Myocyte (in vitro differentiated cells): ENCODE measurements around the gene KANSL3. TPM values are rescaled to one million over a fixed set of nuclear protein-coding genes. Genes with fewer than 3 reads are reported as not detected.
A peak's percentile ranks its signal among the peaks of the same experiment; 100 is the strongest.
"Not testable (repeated sequence)": the region's sequence is repeated elsewhere in the genome, so short reads cannot be mapped to it uniquely, and the experiment has no call there.

Source experiments
- DNase-seq: peaks from one replicate; pipeline ENCODE4 v3.0.0-alpha.2; 2012; ENCODE audit warnings: low read depth
- polyA plus RNA-seq: library from polyadenylated mRNA; unstranded; fragments of >200 nt; gene quantifications from one replicate; pipeline ENCODE4 v1.2.1, GENCODE V29; 2012; ENCODE audit warnings: missing spikeins
- total RNA-seq: library from RNA; depleted of rRNA; stranded (reverse); fragments of >200 nt; gene quantifications from 2 replicates; pipeline ENCODE4 v1.2.3, GENCODE V29; 2014

KANSL3 gene
- total RNA-seq: 32.8 and 38.6 TPM in 2 replicates
- 28.6 TPM for polyA plus RNA-seq

- peak; percentile 92 for DNase-seq
Measured at GRCh38 chr2:96638144-96639121, at the start of gene KANSL3. KANSL3 (minus strand) TSS chr2:96638312; CDS start chr2:96637135, 1,177 bp downstream.

- DNase-seq: no peak
Measured at GRCh38 chr2:96687266-96687665, 49.2 kb upstream of the KANSL3 start.

GRCh38 chr2:96685577-96686459 is 47.7 kb upstream of the KANSL3 start:
- no peak for DNase-seq

GRCh38 chr2:96684883-96685576 is 46.9 kb upstream of the KANSL3 start:
- DNase-seq: peak; percentile 11

GRCh38 chr2:96683972-96684820 is 46.1 kb upstream of the KANSL3 start:
- no peak for DNase-seq

- no peak for DNase-seq
Measured at GRCh38 chr2:96683307-96683706, 45.2 kb upstream of the KANSL3 start.

GRCh38 chr2:96681540-96681939 is 43.4 kb upstream of the KANSL3 start:
- no peak for DNase-seq

- DNase-seq: no peak
Measured at GRCh38 chr2:96680561-96681141, 42.5 kb upstream of the KANSL3 start.

- DNase-seq: no peak
Measured at GRCh38 chr2:96679848-96680247, 41.7 kb upstream of the KANSL3 start.

- DNase-seq: no peak
Measured at GRCh38 chr2:96669539-96670215, 31.6 kb upstream of the KANSL3 start.

- DNase-seq: no peak
Measured at GRCh38 chr2:96668771-96669170, 30.7 kb upstream of the KANSL3 start.

- DNase-seq: not testable (repeated sequence)
Measured at GRCh38 chr2:96665717-96666116, 27.6 kb upstream of the KANSL3 start.

- DNase-seq: peak; percentile 80
Measured at GRCh38 chr2:96665083-96665569, 27.0 kb upstream of the KANSL3 start.

GRCh38 chr2:96664366-96664925 is 26.3 kb upstream of the KANSL3 start:
- no peak for DNase-seq

- DNase-seq: no peak
Measured at GRCh38 chr2:96663829-96664228, 25.7 kb upstream of the KANSL3 start.

GRCh38 chr2:96663177-96663576 is 25.1 kb upstream of the KANSL3 start:
- DNase-seq: no peak

- no peak for DNase-seq
Measured at GRCh38 chr2:96662360-96662759, 24.2 kb upstream of the KANSL3 start.

GRCh38 chr2:96661324-96661723 is 23.2 kb upstream of the KANSL3 start:
- no peak for DNase-seq

GRCh38 chr2:96656540-96656939 is 18.4 kb upstream of the KANSL3 start:
- no peak for DNase-seq
